ENCODE results near the gene MOV10L1.

The MOV10L1 gene

GRCh38 chr22:50091092-50091768, 1.4 kb downstream of the MOV10L1 start:
- Mint-ChIP-seq H3K27me3 (peaks cover 7 to 18% of the 10 kb centered on the region in 2 donors), H3K4me3 (no peak overlapping the region), H3K4me1 (no peaks in the 10 kb centered on the region), H3K27ac (no peak overlapping the region), H3K9me3 (peaks cover 7 to 17% of the 10 kb centered on the region in 2 donors), H3K36me3 (peaks cover 7 to 18% of the 10 kb centered on the region in 2 donors)
- ATAC-seq (replicated peaks) (no peak), DNase-seq (no peak)

- Mint-ChIP-seq H3K4me1 (no peaks in the 10 kb centered on the region), H3K27me3 (peaks cover 9 to 18% of the 10 kb centered on the region in 2 donors), H3K4me3 (no peak overlapping the region), H3K27ac (peak overlapping the region; percentile 65), H3K36me3 (peaks cover 3 to 9% of the 10 kb centered on the region in 2 donors), H3K9me3 (peaks cover 3 to 9% of the 10 kb centered on the region in 2 donors)
- DNase-seq (no peak), ATAC-seq (replicated peaks) (no peak)
Observed at GRCh38 chr22:50092342-50092741, 2.5 kb downstream of the MOV10L1 start.

DNA sequence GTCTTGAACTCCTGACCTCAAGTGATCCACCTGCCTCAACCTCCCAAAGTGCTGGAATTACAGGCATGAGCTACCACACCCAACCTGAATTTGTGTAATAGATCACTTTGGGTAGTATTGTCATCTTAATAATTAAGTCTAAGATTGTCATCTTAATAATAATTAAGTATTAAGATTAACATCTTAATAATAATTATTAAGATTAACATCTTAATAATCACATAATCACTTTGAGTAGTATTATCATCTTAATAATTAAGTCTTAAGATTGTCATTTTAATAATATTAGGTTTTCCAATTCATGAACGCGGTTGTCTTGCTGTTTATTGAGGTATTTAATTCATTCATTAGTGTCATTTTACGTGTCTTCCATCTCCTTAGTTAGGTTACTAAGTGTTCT, 8.2 kb downstream of the MOV10L1 start:
- Mint-ChIP-seq H3K4me1 (peaks cover 8 to 11% of the 10 kb centered on the region in 2 donors), H3K9me3 (no peaks in the 10 kb centered on the region), H3K36me3 (no peaks in the 10 kb centered on the region), H3K27ac (no peak overlapping the region), H3K27me3 (peaks cover 12 to 26% of the 10 kb centered on the region in 2 donors), H3K4me3 (no peak overlapping the region)
- ATAC-seq (replicated peaks) (no peak), DNase-seq (no peak)

- Mint-ChIP-seq H3K27ac (no peak overlapping the region), H3K36me3 (no peaks in the 10 kb centered on the region), H3K27me3 (peaks cover 12 to 15% of the 10 kb centered on the region in 2 donors), H3K4me3 (no peak overlapping the region), H3K9me3 (no peaks in the 10 kb centered on the region), H3K4me1 (peaks cover 8 to 22% of the 10 kb centered on the region in 2 donors)
- ATAC-seq (replicated peaks) (peak in 1 of 2 donors; percentile 45), DNase-seq (no peak)
Observed at GRCh38 chr22:50101870-50102565, 12.2 kb downstream of the MOV10L1 start.

DNA sequence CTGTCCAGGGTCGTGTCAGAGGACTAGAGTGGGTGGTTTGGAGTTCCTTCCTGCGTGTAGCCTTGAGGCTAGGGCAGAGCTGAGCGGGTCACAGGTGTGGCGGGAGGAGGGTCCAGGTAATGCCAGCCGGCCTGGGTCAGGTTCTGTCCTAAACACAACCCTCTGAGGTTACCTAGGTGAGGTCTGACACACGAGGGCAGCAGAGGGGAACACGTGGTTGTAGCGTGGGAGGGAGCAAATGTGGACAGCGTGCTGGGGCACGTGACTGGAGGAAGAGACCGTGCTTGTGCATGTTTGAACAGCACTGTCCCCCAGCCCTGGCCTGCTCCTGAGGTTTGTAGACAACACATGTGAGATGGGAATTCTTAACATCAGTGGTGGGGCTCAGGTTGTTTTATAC, 13.1 kb downstream of the MOV10L1 start:
- no peaks in the 10 kb centered on the region for H3K36me3 Mint-ChIP-seq
- H3K4me1 Mint-ChIP-seq, result peaks cover 8 to 22% of the 10 kb centered on the region in 2 donors
- DNase-seq (no peak), ATAC-seq (replicated peaks) (peak; percentile 58 to 68)
- H3K27ac Mint-ChIP-seq, result no peak overlapping the region
- H3K4me3 Mint-ChIP-seq, result no peak overlapping the region
- peaks cover 10 to 12% of the 10 kb centered on the region in 2 donors for H3K27me3 Mint-ChIP-seq
- H3K9me3 Mint-ChIP-seq, result no peaks in the 10 kb centered on the region

DNA sequence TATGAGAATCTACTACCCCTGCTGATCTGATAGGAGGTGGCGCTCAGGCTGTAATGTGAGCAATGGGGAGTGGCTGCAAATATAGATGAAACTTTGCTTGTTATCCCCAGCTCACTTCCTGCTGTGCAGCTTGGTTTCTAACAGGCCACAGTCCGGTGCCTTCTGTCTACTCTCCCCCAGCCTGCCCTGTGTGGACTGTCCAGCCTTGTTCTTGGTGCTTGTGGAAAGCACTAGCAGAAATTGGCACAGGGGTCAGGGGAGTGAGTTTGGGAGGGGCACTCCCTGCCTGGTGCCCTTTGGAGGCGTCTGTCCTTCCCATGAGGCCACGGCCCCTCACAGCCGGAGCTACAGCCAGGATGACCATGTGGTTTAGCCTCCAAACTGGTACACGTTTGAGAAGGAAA, 14.3 kb downstream of the MOV10L1 start:
- DNase-seq (no peak), ATAC-seq (replicated peaks) (no peak)
- Mint-ChIP-seq H3K27ac (no peak overlapping the region), H3K36me3 (no peaks in the 10 kb centered on the region), H3K27me3 (peaks cover 5 to 9% of the 10 kb centered on the region in 2 donors), H3K9me3 (no peaks in the 10 kb centered on the region), H3K4me1 (peaks cover 8 to 22% of the 10 kb centered on the region in 2 donors), H3K4me3 (no peak overlapping the region)

GRCh38 chr22:50105208-50106100, 15.6 kb downstream of the MOV10L1 start:
- Mint-ChIP-seq H3K4me1 (peaks cover 8 to 22% of the 10 kb centered on the region in 2 donors), H3K9me3 (no peaks in the 10 kb centered on the region), H3K27ac (no peak overlapping the region), H3K4me3 (peak overlapping the region; percentile 40 to 68), H3K36me3 (no peaks in the 10 kb centered on the region), H3K27me3 (peaks cover 4% of the 10 kb centered on the region in 2 donors)
- ATAC-seq (replicated peaks) (peak; percentile 83), DNase-seq (no peak)

DNA sequence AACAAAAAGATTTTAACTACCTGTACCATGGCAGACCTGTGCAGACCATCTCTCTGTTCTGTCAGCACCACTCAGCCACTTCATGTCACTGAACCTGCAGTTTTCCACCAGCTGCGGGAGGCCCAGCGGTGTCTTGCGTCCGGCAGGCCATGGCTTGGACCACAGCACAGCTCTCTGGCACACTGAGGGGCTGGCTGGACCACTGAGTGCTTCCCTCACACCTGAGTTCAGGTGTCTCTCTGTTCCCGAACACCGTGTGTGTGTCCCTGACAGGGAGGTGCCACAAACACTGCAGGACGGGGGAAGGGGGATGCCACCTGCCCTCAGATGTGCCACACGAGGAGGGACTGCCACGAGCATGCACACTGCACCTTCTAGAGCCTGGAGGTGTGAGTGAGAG, 17.7 kb downstream of the MOV10L1 start:
- H3K9me3 Mint-ChIP-seq, result no peaks in the 10 kb centered on the region
- H3K27me3 Mint-ChIP-seq, result peaks cover 13 to 16% of the 10 kb centered on the region in 2 donors
- H3K4me3 Mint-ChIP-seq, result no peak overlapping the region
- H3K36me3 Mint-ChIP-seq, result no peaks in the 10 kb centered on the region
- peaks cover 6 to 19% of the 10 kb centered on the region in 2 donors for H3K4me1 Mint-ChIP-seq
- ATAC-seq (replicated peaks) (no peak), DNase-seq (no peak)
- H3K27ac Mint-ChIP-seq, result no peak overlapping the region

- Mint-ChIP-seq H3K27ac (peak overlapping the region; percentile 71), H3K4me1 (peaks cover 6 to 9% of the 10 kb centered on the region in 2 donors), H3K36me3 (no peaks in the 10 kb centered on the region), H3K9me3 (no peaks in the 10 kb centered on the region), H3K27me3 (peaks cover 22 to 42% of the 10 kb centered on the region in 2 donors), H3K4me3 (no peak overlapping the region)
- DNase-seq (no peak), ATAC-seq (replicated peaks) (no peak)
Observed at GRCh38 chr22:50111056-50111455, 21.2 kb downstream of the MOV10L1 start.

DNA sequence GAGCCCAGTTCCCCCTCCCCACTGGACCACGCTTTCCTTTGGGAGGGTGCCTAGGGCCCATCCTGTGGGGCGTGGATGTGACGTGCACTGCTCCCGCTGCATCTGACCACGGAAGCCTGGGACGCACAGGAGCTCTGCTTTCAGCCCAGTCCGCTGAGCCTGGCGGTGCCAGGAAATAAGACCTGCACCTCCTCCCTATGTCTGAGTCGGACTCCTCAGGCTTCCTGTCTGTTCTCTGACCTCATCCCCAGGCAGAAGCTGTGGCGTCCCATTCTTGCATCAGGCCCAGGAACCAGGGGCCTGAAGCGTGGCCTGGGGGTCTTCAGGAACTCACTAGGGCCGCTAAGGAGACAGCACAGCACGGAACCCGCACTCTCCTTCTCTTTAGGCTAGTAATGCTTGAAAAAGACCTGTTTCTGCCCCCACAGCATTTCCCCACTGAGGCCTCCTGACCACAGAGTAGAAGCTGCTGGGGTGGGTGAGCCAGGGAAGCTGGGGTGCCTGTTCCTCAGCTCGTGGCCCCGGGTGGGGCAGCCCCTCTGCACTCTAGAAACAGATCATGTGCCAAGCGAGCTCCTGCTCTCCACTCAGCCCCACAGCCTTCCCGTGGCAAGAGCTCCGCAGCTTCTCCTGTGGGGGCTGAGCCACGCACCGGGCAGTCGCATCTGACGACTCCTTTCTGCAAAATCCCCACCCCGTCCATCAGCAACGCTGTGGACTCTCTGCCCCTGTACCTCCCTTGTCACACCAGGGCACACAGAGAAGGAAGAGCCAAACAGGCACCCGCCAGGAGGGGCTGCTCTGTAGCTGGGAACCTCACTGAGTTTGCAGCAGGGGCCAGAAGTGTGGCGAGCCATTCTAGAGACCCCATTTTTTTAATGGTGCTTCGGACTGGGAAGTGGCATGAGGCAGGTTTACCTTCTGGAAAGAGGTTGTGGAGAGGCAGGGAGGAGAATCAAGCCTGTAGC, 22.6 kb downstream of the MOV10L1 start:
- no peak for DNase-seq
- H3K27me3 Mint-ChIP-seq, result peaks cover 25 to 42% of the 10 kb centered on the region in 2 donors
- H3K27ac Mint-ChIP-seq, result peak overlapping the region; percentile 32
- H3K4me1 Mint-ChIP-seq, result peaks cover 6 to 8% of the 10 kb centered on the region in 2 donors
- no peaks in the 10 kb centered on the region for H3K9me3 Mint-ChIP-seq
- ATAC-seq (replicated peaks), result peak; percentile 27 to 78
- no peaks in the 10 kb centered on the region for H3K36me3 Mint-ChIP-seq
- H3K4me3 Mint-ChIP-seq, result no peak overlapping the region

DNA sequence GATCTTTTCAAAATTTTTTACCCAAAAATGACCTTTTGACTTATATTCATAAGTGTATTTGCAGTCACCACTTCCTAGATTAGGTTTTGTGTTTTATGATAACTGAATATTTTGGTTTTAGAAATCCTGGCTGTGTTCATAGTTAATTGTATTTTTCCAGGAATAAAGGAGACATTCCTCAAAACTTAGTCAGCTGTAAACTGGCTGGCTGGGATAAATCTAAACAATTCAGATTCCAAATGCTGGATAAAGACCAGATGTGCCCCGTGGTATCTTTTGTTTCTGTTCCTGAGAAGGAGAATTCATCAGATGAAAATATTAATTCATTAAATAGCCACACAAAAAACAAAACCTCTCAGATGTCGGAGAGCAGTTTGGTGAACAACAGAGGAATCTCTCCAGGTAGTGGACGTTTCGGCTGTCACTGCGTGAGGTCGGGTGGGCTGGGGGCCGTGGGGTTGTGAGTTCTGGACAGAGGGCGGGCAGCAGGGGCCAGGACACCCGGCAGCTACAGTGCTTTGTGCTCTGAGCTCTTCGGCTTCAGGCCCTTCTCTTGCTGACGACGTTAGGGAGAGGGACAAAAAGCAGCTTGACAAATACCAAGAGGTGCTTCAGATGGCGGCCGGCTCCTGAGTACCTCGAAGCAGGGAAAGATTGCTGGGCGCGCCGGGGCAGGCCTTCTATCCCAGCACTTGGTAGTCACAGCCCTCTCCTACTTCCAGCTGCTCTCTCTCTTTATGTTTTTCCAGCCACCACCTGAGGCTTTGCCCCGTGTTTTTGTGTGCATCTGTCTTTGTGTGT, 24.6 kb downstream of the MOV10L1 start:
- no peak for ATAC-seq (replicated peaks)
- H3K9me3 Mint-ChIP-seq, result no peaks in the 10 kb centered on the region

GRCh38 chr22:50115693-50116092, 25.9 kb downstream of the MOV10L1 start:
- peaks cover 31 to 51% of the 10 kb centered on the region in 2 donors for H3K27me3 Mint-ChIP-seq
- peaks cover 6 to 8% of the 10 kb centered on the region in 2 donors for H3K4me1 Mint-ChIP-seq
- H3K4me3 Mint-ChIP-seq, result no peak overlapping the region
- no peak overlapping the region for H3K27ac Mint-ChIP-seq
- DNase-seq (no peak), ATAC-seq (replicated peaks) (no peak)
- H3K9me3 Mint-ChIP-seq, result no peaks in the 10 kb centered on the region
- H3K36me3 Mint-ChIP-seq, result no peaks in the 10 kb centered on the region

More for the DNA sequence above, 24.6 kb downstream of the MOV10L1 start:
- Mint-ChIP-seq H3K27me3 (peaks cover 31 to 42% of the 10 kb centered on the region in 2 donors), H3K4me3 (no peak overlapping the region), H3K4me1 (peaks cover 6 to 8% of the 10 kb centered on the region in 2 donors), H3K27ac (no peak overlapping the region), H3K36me3 (no peaks in the 10 kb centered on the region)
- DNase-seq, result no peak

All from stimulated activated naive B cell treated with anti-CD40 and anti-IgM and Interleukin-4, amounts not matched to agents 10 μg/mL and 1 μg/mL and 100 μg/mL, for 72 hours (primary cell).